Measurements from ENCODE around the gene PEAK1. TPM values are rescaled to one million over a fixed set of nuclear protein-coding genes. Genes with fewer than 3 reads are reported as not detected.

PEAK1 gene
- total RNA-seq, 4 donors from 2014 or later = 31.0 to 49.3 (median 35.0) TPM

DNA sequence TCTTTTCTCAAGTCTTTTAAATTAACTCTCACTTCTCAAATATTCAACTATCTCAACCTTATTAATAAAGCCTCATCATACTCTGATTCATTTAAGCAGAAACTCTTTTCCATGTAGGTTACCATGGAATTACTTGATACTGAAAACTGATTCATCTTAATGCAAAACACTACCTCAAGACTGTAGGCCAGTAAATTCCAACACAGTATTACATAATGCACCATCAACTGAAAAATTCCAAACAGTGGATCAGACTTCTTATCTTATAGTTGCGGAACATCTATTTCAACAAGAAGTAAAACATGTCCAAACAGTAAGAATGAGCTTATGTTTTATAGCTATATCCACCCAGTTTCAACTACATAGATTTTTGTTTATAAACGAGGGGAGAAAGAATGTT lies 124.5 kb downstream of the PEAK1 start:
- WGBS, 2 donors = 86 to 89% methylated on average over 2 of the region's 2 CpGs
- TF ChIP-seq, protein P1, sequence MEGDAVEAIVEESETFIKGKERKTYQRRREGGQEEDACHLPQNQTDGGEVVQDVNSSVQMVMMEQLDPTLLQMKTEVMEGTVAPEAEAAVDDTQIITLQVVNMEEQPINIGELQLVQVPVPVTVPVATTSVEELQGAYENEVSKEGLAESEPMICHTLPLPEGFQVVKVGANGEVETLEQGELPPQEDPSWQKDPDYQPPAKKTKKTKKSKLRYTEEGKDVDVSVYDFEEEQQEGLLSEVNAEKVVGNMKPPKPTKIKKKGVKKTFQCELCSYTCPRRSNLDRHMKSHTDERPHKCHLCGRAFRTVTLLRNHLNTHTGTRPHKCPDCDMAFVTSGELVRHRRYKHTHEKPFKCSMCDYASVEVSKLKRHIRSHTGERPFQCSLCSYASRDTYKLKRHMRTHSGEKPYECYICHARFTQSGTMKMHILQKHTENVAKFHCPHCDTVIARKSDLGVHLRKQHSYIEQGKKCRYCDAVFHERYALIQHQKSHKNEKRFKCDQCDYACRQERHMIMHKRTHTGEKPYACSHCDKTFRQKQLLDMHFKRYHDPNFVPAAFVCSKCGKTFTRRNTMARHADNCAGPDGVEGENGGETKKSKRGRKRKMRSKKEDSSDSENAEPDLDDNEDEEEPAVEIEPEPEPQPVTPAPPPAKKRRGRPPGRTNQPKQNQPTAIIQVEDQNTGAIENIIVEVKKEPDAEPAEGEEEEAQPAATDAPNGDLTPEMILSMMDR (IDR thresholded peaks at IDR 0.05) = no peak
- no peak for TF ChIP-seq POLR2A (IDR thresholded peaks at IDR 0.05)
- Histone ChIP-seq H3K4me3 (replicated peaks in 1 of 3) (no peak overlapping the region), H3K4me1 (no peaks in the 10 kb centered on the region), H3K27me3 (no peaks in the 10 kb centered on the region), H3K36me3 (no peaks in the 10 kb centered on the region), H3K9me3 (no peaks in the 10 kb centered on the region), H3K27ac (no peak overlapping the region)
- intact Hi-C loops (cut with DNase I) = no loop called here
- DNase-seq = no peak

- Histone ChIP-seq H3K4me3 (replicated peaks in 1 of 3) (no peak overlapping the region), H3K36me3 (no peaks in the 10 kb centered on the region), H3K27me3 (no peaks in the 10 kb centered on the region), H3K4me1 (no peaks in the 10 kb centered on the region), H3K9me3 (no peaks in the 10 kb centered on the region), H3K27ac (no peak overlapping the region)
- no peak for DNase-seq
- WGBS, 2 donors = 96 to 97% methylated on average over 1 of the region's 1 CpG
- intact Hi-C loops (cut with DNase I) = no loop called here
- TF ChIP-seq, protein P1 (IDR thresholded peaks at IDR 0.05) = no peak
- TF ChIP-seq POLR2A (IDR thresholded peaks at IDR 0.05) = no peak
Measured at GRCh38 chr15:77292969-77293558, 126.8 kb downstream of the PEAK1 start.

DNA sequence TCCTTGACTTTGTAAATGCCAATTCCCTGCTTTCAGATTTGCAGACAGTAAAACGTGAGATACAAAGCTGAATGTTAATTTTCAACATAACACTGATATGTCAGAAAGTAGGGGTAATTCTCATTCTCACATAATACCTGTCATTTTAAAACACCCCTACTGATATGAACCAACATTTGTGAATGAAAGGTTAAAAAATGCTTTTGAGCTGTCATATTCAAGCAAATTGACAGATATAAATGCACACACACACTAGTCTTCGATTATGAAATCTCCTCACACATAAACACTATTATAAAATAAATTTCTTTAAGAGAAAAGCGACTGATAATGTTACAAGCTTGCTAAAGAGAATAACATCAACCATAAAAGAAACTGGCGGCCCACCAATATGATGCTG lies 128.8 kb downstream of the PEAK1 start:
- no peak for DNase-seq
- no peaks in the 10 kb centered on the region for H3K27me3 ChIP-seq
- no peaks in the 10 kb centered on the region for H3K36me3 ChIP-seq
- intact Hi-C loops (cut with DNase I) = no loop called here
- 95 to 96% methylated on average over 4 of the region's 4 CpGs for WGBS, 2 donors
- H3K9me3 ChIP-seq = no peaks in the 10 kb centered on the region
- H3K4me3 ChIP-seq (replicated peaks in 1 of 3) = no peak overlapping the region
- H3K27ac ChIP-seq = no peak overlapping the region
- no peaks in the 10 kb centered on the region for H3K4me1 ChIP-seq
- TF ChIP-seq, protein P1 (IDR thresholded peaks at IDR 0.05) = no peak
- TF ChIP-seq POLR2A (IDR thresholded peaks at IDR 0.05) = no peak

DNA sequence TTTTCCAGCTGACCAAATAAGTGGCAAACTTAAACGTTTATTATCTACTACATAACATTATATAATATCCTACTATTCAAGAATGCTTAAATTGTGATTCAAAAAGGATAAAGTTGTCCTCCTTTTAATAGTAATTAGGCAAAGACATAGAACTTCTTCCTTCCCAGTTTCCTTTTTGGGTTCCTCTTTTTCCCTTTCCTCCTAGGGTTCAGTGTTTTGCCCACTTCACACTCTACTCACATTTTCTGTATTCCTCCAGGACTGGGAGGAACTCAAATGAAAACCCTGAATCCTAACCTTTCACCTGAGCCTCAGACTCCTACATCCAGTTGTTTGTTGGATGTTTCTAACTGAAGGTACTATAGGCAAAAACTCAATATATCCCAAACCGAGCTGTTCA lies 132.5 kb downstream of the PEAK1 start:
- no peak for DNase-seq
- 84 to 85% methylated on average over 2 of the region's 2 CpGs for WGBS, 2 donors
- TF ChIP-seq POLR2A (IDR thresholded peaks at IDR 0.05) = no peak
- TF ChIP-seq, protein P1 (IDR thresholded peaks at IDR 0.05) = no peak
- Histone ChIP-seq H3K36me3 (no peaks in the 10 kb centered on the region), H3K4me3 (replicated peaks in 1 of 3) (no peak overlapping the region), H3K9me3 (no peaks in the 10 kb centered on the region), H3K27ac (no peak overlapping the region), H3K27me3 (no peaks in the 10 kb centered on the region), H3K4me1 (no peaks in the 10 kb centered on the region)
- intact Hi-C loops (cut with DNase I) = no loop called here

DNA sequence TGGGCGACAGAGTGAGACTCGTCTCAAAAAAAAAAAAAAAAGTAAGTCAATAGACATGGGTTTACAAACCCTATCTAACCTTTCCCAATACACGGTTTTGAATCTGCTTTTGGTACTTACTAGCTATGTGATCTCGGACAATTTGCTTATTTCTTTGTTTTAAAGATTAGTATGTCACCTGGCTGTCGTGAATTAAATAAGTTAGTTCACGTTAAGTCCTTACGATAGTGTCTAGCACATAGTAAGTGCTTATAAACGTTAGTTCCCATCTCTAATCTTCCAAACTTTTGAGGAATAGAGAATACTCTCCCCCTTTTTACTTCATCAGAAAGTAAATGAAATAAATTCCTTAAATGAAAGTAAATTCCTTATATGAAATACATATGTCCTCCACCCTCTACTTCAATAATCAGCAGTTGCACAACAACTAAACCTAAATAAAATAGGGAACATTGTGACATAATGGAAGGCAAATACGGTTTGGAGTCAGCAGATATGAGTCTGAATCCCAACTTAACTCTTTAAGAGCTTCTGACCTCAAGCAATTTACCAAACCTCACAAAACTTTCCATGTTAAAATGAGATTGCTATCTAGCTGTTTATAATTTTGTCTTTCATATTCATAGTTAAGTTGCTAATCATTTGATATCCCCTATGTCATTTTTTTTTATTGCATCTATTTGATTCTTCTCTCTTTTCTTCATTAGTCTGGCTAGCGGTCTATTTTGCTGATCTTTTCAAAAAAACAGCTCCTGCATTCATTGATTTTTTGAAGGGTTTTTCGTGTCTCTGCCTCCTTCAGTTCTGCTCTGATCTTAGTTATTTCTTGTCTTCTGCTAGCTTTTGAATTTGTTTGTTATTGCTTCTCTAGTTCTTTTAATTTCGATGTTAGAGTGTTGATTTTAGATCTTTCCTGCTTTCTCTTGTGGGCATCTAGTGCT lies 134.6 kb downstream of the PEAK1 start:
- no peak overlapping the region for H3K27ac ChIP-seq
- 90 to 93% methylated on average over 12 of the region's 12 CpGs for WGBS, 2 donors
- no peaks in the 10 kb centered on the region for H3K27me3 ChIP-seq
- no peaks in the 10 kb centered on the region for H3K4me1 ChIP-seq
- intact Hi-C loops (cut with DNase I) = no loop called here
- no peaks in the 10 kb centered on the region for H3K9me3 ChIP-seq
- TF ChIP-seq POLR2A (IDR thresholded peaks at IDR 0.05) = no peak
- TF ChIP-seq, protein P1 (IDR thresholded peaks at IDR 0.05) = no peak
- no peak for DNase-seq
- no peaks in the 10 kb centered on the region for H3K36me3 ChIP-seq
- H3K4me3 ChIP-seq (replicated peaks in 1 of 3) = no peak overlapping the region
